H1 (cell line): ENCODE results near the gene ATP8B2. TPM values are rescaled to one million over a fixed set of nuclear protein-coding genes. Genes with fewer than 3 reads are reported as not detected.

Experiments
- CBX5 ChIP-seq: fragments of 300-800, 300-1000 bp; sonication (generic); IDR thresholded peaks from 2 replicates; pipeline ENCODE4 v1.7.1; 2016; ENCODE audit warnings: antibody characterized with exemption, low read length, low read depth
- CBX8 ChIP-seq: fragments of 300-800, 300-1000 bp; sonication (generic); IDR thresholded peaks from 2 replicates; pipeline ENCODE4 v1.7.1; 2016; ENCODE audit warnings: low read depth, low read length, borderline replicate concordance
- CEBPB ChIP-seq: IDR thresholded peaks from 2 replicates; pipeline ENCODE4 v1.6.1; 2012; ENCODE audit warnings: low read depth, low read length
- CTCF ChIP-seq, 3 experiments: IDR thresholded peaks; 1 replicate in 2 of 3; 2 replicates in 1 of 3; pipeline versions ENCODE4 v1.5.1 to v1.6.1; 2011; ENCODE audit warnings: low read length in 3 of 3, mild to moderate bottlenecking in 3 of 3, inconsistent platforms in 2 of 3, low read depth in 1 of 3, moderate library complexity in 1 of 3; ENCODE audit not compliant: insufficient read depth in 1 of 3; ENCODE audit errors: control extremely low read depth in 1 of 3
- E2F6 ChIP-seq: IDR thresholded peaks from 2 replicates; pipeline ENCODE4 v1.6.1; 2012; ENCODE audit warnings: inconsistent platforms
- EGR1 ChIP-seq: IDR thresholded peaks from 2 replicates; pipeline ENCODE4 v1.6.1; 2011; ENCODE audit warnings: low read depth, low read length, borderline replicate concordance
- EZH2 ChIP-seq: fragments of 200-600 bp; sonication (generic); IDR thresholded peaks from 2 replicates; pipeline ENCODE4 v1.7.1; 2012; ENCODE audit warnings: low read depth, mild to moderate bottlenecking, moderate library complexity, low read length, inconsistent platforms; ENCODE audit not compliant: severe bottlenecking
- HDAC2 ChIP-seq, 2 experiments: fragments of 300-600 bp in 1 of 2; sonication (generic) in 1 of 2; IDR thresholded peaks; 2 replicates each; pipeline ENCODE4 v1.6.1; 2011 to 2012; ENCODE audit warnings: low read depth in 2 of 2, low read length in 2 of 2, mild to moderate bottlenecking in 2 of 2, moderate library complexity in 2 of 2, borderline replicate concordance in 1 of 2, inconsistent platforms in 1 of 2
- KDM1A ChIP-seq: fragments of 200-600, 300-600 bp; sonication (generic); IDR thresholded peaks from 2 replicates; pipeline ENCODE4 v1.7.1; 2016; ENCODE audit warnings: mild to moderate bottlenecking, low read length, borderline replicate concordance
- KDM5A ChIP-seq: fragments of 200-600 bp; IDR thresholded peaks from 2 replicates; pipeline ENCODE4 v1.7.1; 2012; ENCODE audit warnings: mild to moderate bottlenecking, low read length, inconsistent platforms, mixed read lengths
- NRF1 ChIP-seq: IDR thresholded peaks from 2 replicates; pipeline ENCODE4 v1.6.1; 2011; ENCODE audit warnings: mild to moderate bottlenecking, low read depth, low read length, improper control_type of control experiment
- PHF8 ChIP-seq: fragments of 200-600 bp; sonication (generic); conservative IDR thresholded peaks from 2 replicates; pipeline ENCODE4 v1.7.1; 2012; ENCODE audit warnings: low read depth, mild to moderate bottlenecking, inconsistent platforms, low read length, moderate library complexity
- POLR2AphosphoS5 ChIP-seq: IDR thresholded peaks from 2 replicates; pipeline ENCODE4 v1.6.1; 2011; ENCODE audit warnings: low read depth, low read length
- POU5F1 ChIP-seq: IDR thresholded peaks from 2 replicates; pipeline ENCODE4 v1.6.1; 2011; ENCODE audit warnings: low read depth, mild to moderate bottlenecking, low read length, moderate library complexity
- SIN3A ChIP-seq, 2 experiments: IDR thresholded peaks in 1 of 2; conservative IDR thresholded peaks in 1 of 2; 2 replicates each; pipeline ENCODE4 v1.6.1; 2011 to 2012; ENCODE audit warnings: low read length in 2 of 2, improper control_type of control experiment in 1 of 2, low read depth in 1 of 2, mild to moderate bottlenecking in 1 of 2
- SIRT6 ChIP-seq: IDR thresholded peaks from one replicate; pipeline ENCODE4 v1.7.1; 2012; ENCODE audit warnings: low read length, inconsistent platforms
- SIX5 ChIP-seq: IDR thresholded peaks from 2 replicates; pipeline ENCODE4 v1.6.1; 2011; ENCODE audit warnings: mild to moderate bottlenecking, low read depth, low read length
- SP1 ChIP-seq: IDR thresholded peaks from 2 replicates; pipeline ENCODE4 v1.6.1; 2011; ENCODE audit warnings: low read depth, low read length
- SP4 ChIP-seq: IDR thresholded peaks from 2 replicates; pipeline ENCODE4 v1.6.1; 2012; ENCODE audit warnings: low read length, inconsistent platforms
- TCF12 ChIP-seq: IDR thresholded peaks from 2 replicates; pipeline ENCODE4 v1.6.1; 2011; ENCODE audit warnings: low read depth, mild to moderate bottlenecking, low read length
- TEAD4 ChIP-seq: IDR thresholded peaks from 2 replicates; pipeline ENCODE4 v1.6.1; 2012; ENCODE audit warnings: low read depth, low read length, inconsistent platforms, mixed read lengths
- YY1 ChIP-seq: IDR thresholded peaks from 2 replicates; pipeline ENCODE4 v1.6.1; 2011; ENCODE audit warnings: low read depth, mild to moderate bottlenecking, low read length
- polyA plus RNA-seq, 7 experiments: library from polyadenylated mRNA; depleted of rRNA in 3 of 7; stranded (reverse) in 5 of 7; unstranded in 2 of 7; fragments of >200 nt in 5 of 7; fragments of 200-250 nt in 2 of 7; gene quantifications; 1 replicate in 5 of 7; 2 replicates in 1 of 7; 4 replicates in 1 of 7; pipeline versions ENCODE4 v1.2.1 to v1.2.3, GENCODE V29; 2011 to 2013; ENCODE audit warnings: missing spikeins in 2 of 7, mixed read lengths in 2 of 7
- total RNA-seq: library from RNA; stranded (reverse); fragmentation: NEBNext Ultra II Directional; extraction: Animal tissue kit (Norgen Biotek cat#: 25700); gene quantifications from 2 replicates; pipeline ENCODE4 v1.2.1, GENCODE V29; 2021

The ATP8B2 gene
- total and polyA plus RNA-seq, 2 of the 8 experiments (the other 6 are each of a cell fraction or from before 2014, with no cell fraction given) = 61.4 to 70.1 TPM

DNA sequence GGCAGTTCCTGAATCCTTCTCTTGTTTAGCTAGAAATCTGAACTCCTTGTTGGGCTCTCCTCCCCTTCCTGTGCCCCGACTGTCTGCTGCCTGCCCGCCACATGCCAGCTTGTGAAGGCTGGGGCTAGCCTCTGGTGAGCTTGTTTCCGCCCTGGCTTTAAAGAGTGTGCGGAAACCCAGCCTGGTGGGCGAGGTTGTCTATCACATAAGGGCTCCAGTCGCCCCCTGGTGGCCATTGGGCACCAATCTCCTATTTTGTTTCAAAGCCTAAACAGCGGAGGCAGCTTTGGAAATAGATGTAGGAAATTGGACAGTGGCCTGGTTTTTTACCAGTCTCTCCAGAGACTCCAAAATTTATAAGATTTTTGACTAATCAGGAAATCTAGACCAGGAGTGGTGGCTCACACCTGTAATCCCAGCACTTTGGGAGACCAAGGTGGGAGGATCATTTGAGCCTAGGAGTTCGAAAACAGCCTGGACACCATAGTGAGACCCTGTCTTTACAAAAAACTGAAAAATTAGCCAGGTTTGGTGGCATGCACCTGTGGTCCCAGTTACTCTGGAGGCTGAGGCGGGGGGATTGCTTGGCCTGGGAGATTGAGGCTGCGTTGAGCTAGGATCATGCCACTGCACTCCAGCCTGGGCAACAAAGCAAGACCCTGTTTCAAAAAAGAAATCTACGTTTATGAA is 9.8 kb downstream of the ATP8B2 start (continued):
- TF ChIP-seq CBX5 (no peak), CTCF (IDR thresholded peaks at IDR 0.05; ENCODE audit: control extremely low read depth in 1 of 3, insufficient read depth in 1 of 3, low read depth in 1 of 3, low read length in 3 of 3) (peak; percentile 68 to 90 (median 89)), KDM1A (peak; percentile 58; the same call in 1 of the 2 replicates), EGR1 (no peak; the same call in 1 of the 2 replicates), SIN3A (conservative IDR thresholded peaks at IDR 0.05 in 1 of 2, IDR thresholded peaks at IDR 0.05 in 1 of 2; ENCODE audit: low read depth in 1 of 2, low read length in 2 of 2) (peak in 1 of 2 experiments; percentile 66; a peak in 1 of 4 replicates), TEAD4 (no peak), POLR2AphosphoS5 (no peak), NRF1 (no peak), YY1 (no peak), EZH2 (no peak), PHF8 (no peak), CEBPB (no peak), HDAC2 (IDR thresholded peaks at IDR 0.05; ENCODE audit: borderline replicate concordance in 1 of 2, low read depth in 2 of 2, low read length in 2 of 2) (no peak), KDM5A (no peak), SP4 (no peak), SIX5 (no peak), CBX8 (no peak), SP1 (no peak), E2F6 (no peak), TCF12 (no peak), SIRT6 (no peak), POU5F1 (no peak)
